A549 treated with CpdA at 1 μM for 4 hours (cell line): ENCODE measurements around the gene OR10K2. TPM values are rescaled to one million over a fixed set of nuclear protein-coding genes. Genes with fewer than 3 reads are reported as not detected.

ENCODE experiments used
- total RNA-seq: library from RNA; stranded (reverse); fragments of 200-300 nt; extraction: Qiagen RNA extraction; gene quantifications from 5 replicates; pipeline ENCODE4 v1.2.3, GENCODE V29; 2022; ENCODE audit warnings: low read depth

The OR10K2 gene, protein sequence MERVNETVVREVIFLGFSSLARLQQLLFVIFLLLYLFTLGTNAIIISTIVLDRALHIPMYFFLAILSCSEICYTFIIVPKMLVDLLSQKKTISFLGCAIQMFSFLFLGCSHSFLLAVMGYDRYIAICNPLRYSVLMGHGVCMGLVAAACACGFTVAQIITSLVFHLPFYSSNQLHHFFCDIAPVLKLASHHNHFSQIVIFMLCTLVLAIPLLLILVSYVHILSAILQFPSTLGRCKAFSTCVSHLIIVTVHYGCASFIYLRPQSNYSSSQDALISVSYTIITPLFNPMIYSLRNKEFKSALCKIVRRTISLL
- total RNA-seq = not detected in 5 replicates

DNA sequence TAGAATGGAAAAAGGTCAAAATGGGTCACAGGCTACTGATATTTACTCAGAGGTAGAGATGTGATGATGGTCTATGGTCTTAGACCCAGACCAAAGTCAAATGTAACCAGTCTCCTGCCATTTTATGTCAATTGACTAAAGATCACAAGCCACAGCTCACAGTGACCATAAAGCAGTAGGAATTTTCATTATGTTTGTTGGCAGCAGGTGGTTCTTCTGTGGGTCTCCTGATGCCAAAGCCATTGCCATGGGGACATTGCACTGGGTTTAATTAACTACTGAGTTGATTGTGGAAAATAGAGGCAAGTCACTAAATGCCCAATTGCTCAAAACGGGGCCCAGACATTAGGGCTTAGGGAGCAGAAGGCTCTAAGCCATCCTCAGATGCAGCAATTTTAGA lies at the start of gene OR10K2:
Gene OR10K2 (minus strand): TSS at position 101 of the 400 bp plus-strand sequence. CDS start 5,371 bp downstream, outside the sequence.

GRCh38 chr1:158471920-158472319 lies 45.9 kb upstream of the OR10K2 start, which contains the start of gene OR10R2:
TSS of gene OR10R2 (plus strand) at chr1:158472220. CDS start at chr1:158472326, 106 bp downstream.

GRCh38 chr1:158461534-158461933 lies 35.5 kb upstream of the OR10K2 start, which contains the start of gene OR10K1:
TSS of gene OR10K1 (plus strand) at chr1:158461834. CDS start at chr1:158465562, 3,728 bp downstream.

DNA sequence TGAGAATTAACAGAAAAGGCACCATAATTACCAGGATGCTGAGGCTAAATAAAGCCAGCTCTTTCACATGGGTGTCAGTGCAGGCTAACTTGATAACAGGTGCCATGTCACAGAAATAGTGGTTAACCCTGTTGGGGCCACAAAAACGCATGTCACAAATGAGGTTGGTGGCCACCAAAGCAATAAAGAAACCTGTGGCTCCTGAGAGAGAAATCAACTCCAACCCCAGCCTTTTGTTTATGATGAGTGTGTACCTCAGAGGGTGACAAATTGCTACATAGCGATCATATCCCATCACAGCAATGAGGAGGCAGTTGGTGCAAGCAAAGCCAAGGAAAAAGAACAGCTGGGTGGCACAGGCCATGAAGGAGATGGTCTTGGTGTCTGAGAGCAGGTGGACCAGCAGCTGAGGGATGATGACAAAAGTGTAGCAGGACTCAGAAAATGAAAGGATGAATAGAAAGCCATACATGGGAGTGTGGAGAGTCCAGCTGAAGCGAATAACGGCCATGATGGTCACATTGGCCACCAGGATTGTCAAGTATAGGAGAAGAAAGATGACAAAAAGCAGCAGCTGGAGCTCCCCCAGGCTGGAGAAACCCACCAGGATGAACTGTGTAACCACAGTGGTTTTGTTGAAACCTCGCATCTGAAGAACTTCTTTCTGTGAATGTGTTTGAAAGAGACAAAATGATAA lies 27.1 kb downstream of the OR10K2 start, which contains the start of gene OR10T2:
Gene OR10T2 (minus strand): TSS at position 649 of the 697 bp plus-strand sequence. CDS start 0 bp downstream, at position 649.

Other genes starting within 250 kb of the OR10K2 start
- gene CD1D, start 245.3 kb downstream of the OR10K2 start, total RNA-seq = 0.05 TPM in 1 of 5 replicates, not detected in the others
- not detected in 5 replicates for gene CD1A, start 171.8 kb downstream of the OR10K2 start, total RNA-seq
- gene CD1C, start 136.3 kb downstream of the OR10K2 start, total RNA-seq = not detected in 5 replicates
- gene CD1B, start 94.7 kb downstream of the OR10K2 start, total RNA-seq = not detected in 5 replicates
- gene CD1E, start 72.3 kb downstream of the OR10K2 start, total RNA-seq = not detected in 5 replicates
- not detected in 5 replicates for gene OR10T2, start 26.8 kb downstream of the OR10K2 start, total RNA-seq
- gene OR10K1, start 35.6 kb upstream of the OR10K2 start, total RNA-seq = not detected in 5 replicates
- not detected in 5 replicates for gene OR10R2, start 46.0 kb upstream of the OR10K2 start, total RNA-seq
- gene OR6Y1, start 128.2 kb upstream of the OR10K2 start, total RNA-seq = not detected in 5 replicates
- not detected in 5 replicates for gene OR6P1, start 144.3 kb upstream of the OR10K2 start, total RNA-seq
- not detected in 5 replicates for gene OR10X1, start 153.7 kb upstream of the OR10K2 start, total RNA-seq
- not detected in 5 replicates for gene OR10Z1, start 179.0 kb upstream of the OR10K2 start, total RNA-seq